Liver (tissue), 9 donors: ENCODE data around the gene ZNF532. TPM values are rescaled to one million over a fixed set of nuclear protein-coding genes. Genes with fewer than 3 reads are reported as not detected.

Source experiments
- DNase-seq: peaks from one replicate; pipeline ENCODE4 v3.0.0-alpha.2; 2017; ENCODE audit warnings: low spot score
- H3K27ac ChIP-seq, 2 donors: one replicate each; pipeline ENCODE4 v1.7.0; 2013; ENCODE audit warnings: inconsistent platforms in 2 of 2, low read length in 2 of 2, control low read depth in 1 of 2, low read depth in 1 of 2, mild to moderate bottlenecking in 1 of 2
- H3K27me3 ChIP-seq, 4 donors: one replicate each; pipeline versions ENCODE4 v1.6.1 to v1.7.0; 2013; ENCODE audit warnings: low read length in 3 of 4, inconsistent platforms in 1 of 4, mild to moderate bottlenecking in 1 of 4, moderate library complexity in 1 of 4; ENCODE audit not compliant: control insufficient read depth in 4 of 4, insufficient read depth in 4 of 4
- H3K36me3 ChIP-seq, 4 donors: one replicate each; pipeline versions ENCODE4 v1.6.1 to v1.7.0; 2013; ENCODE audit warnings: low read length in 3 of 4, mild to moderate bottlenecking in 3 of 4, low read depth in 1 of 4, moderate library complexity in 1 of 4; ENCODE audit not compliant: control insufficient read depth in 4 of 4, insufficient read depth in 3 of 4
- H3K4me1 ChIP-seq, 4 donors: one replicate each; pipeline versions ENCODE4 v1.6.1 to v1.7.0; 2013; ENCODE audit warnings: low read length in 3 of 4, mild to moderate bottlenecking in 3 of 4, moderate library complexity in 1 of 4; ENCODE audit not compliant: control insufficient read depth in 4 of 4, insufficient read depth in 4 of 4
- H3K4me3 ChIP-seq, 3 donors: one replicate each; pipeline versions ENCODE4 v1.6.1 to v1.7.0; 2013; ENCODE audit warnings: low read length in 3 of 3, control low read depth in 1 of 3, low read depth in 1 of 3, mild to moderate bottlenecking in 1 of 3
- H3K9ac ChIP-seq, 2 donors: one replicate each; pipeline ENCODE4 v1.7.0; 2013; ENCODE audit warnings: low read length in 2 of 2, mild to moderate bottlenecking in 2 of 2, moderate library complexity in 2 of 2, control low read depth in 1 of 2, low read depth in 1 of 2
- H3K9me3 ChIP-seq, 4 donors: one replicate each; pipeline versions ENCODE4 v1.6.1 to v1.7.0; 2013; ENCODE audit warnings: low read length in 3 of 4; ENCODE audit not compliant: control insufficient read depth in 4 of 4
- CTCF ChIP-seq: fragments of 150-350 bp; IDR thresholded peaks from 2 replicates; pipeline ENCODE4 v1.5.1; 2017; ENCODE audit warnings: improper control_type of control experiment, low read depth, low read length; ENCODE audit not compliant: missing input control
- EGR1 ChIP-seq, 2 donors: IDR thresholded peaks; 2 replicates each; pipeline ENCODE4 v1.6.1; 2016 to 2018; ENCODE audit warnings: antibody characterized with exemption in 2 of 2, low read depth in 2 of 2
- FOXA1 ChIP-seq: IDR thresholded peaks from 2 replicates; pipeline ENCODE4 v1.6.1; 2016; ENCODE audit warnings: antibody characterized with exemption
- FOXA2 ChIP-seq: IDR thresholded peaks from 2 replicates; pipeline ENCODE4 v1.6.1; 2016; ENCODE audit warnings: antibody characterized with exemption
- HNF4G ChIP-seq: IDR thresholded peaks from 2 replicates; pipeline ENCODE4 v1.6.1; 2016; ENCODE audit warnings: antibody characterized with exemption
- JUND ChIP-seq, 2 donors: IDR thresholded peaks; 2 replicates each; pipeline ENCODE4 v1.6.1; 2016; ENCODE audit warnings: antibody characterized with exemption in 2 of 2
- MAX ChIP-seq: IDR thresholded peaks from 2 replicates; pipeline ENCODE4 v1.6.1; 2016; ENCODE audit warnings: antibody characterized with exemption
- NR2F2 ChIP-seq: IDR thresholded peaks from 2 replicates; pipeline ENCODE4 v1.6.1; 2016; ENCODE audit warnings: antibody characterized with exemption
- RAD21 ChIP-seq, 2 donors: IDR thresholded peaks; 2 replicates each; pipeline ENCODE4 v1.6.1; 2016; ENCODE audit warnings: antibody characterized with exemption in 2 of 2, mild to moderate bottlenecking in 2 of 2
- RXRA ChIP-seq, 2 donors: IDR thresholded peaks; 2 replicates each; pipeline ENCODE4 v1.6.1; 2017 to 2018; ENCODE audit warnings: antibody characterized with exemption in 2 of 2, mild to moderate bottlenecking in 1 of 2
- SP1 ChIP-seq: IDR thresholded peaks from 2 replicates; pipeline ENCODE4 v1.6.1; 2018; ENCODE audit warnings: antibody characterized with exemption, mild to moderate bottlenecking
- TAF1 ChIP-seq: conservative IDR thresholded peaks from 2 replicates; pipeline ENCODE4 v1.6.1; 2016; ENCODE audit warnings: antibody characterized with exemption, mild to moderate bottlenecking
- YY1 ChIP-seq: IDR thresholded peaks from 2 replicates; pipeline ENCODE4 v1.6.1; 2016; ENCODE audit warnings: antibody characterized with exemption, mild to moderate bottlenecking
- ZBTB33 ChIP-seq: IDR thresholded peaks from 2 replicates; pipeline ENCODE4 v1.6.1; 2016; ENCODE audit warnings: antibody characterized with exemption
- WGBS: extraction: QIAGEN DNeasy Blood & Tissue Kit; methylation state at CpG from one replicate; pipeline ENCODE4 v1.1.7; 2013; 5-methylcytosine and 5-hydroxymethylcytosine counted together
- polyA plus RNA-seq, 2 donors: library from polyadenylated mRNA; stranded (reverse) in 1 of 2; unstranded in 1 of 2; fragments of 200-250 nt in 1 of 2; fragments of >200 nt in 1 of 2; fragmentation: Nextera tagmentation in 1 of 2; extraction: Ambion mirVana in 1 of 2; gene quantifications; one replicate each; pipeline versions ENCODE4 v1.2.1 to v1.2.3, GENCODE V29; 2013 to 2015
- total RNA-seq, 2 donors: library from RNA; depleted of rRNA; stranded (reverse); fragments of >200 nt; gene quantifications; one replicate each; pipeline ENCODE4 v1.2.3, GENCODE V29; 2014
- donor health status: healthy.
- donor health status: healthy.
- donor health status: healthy.
- donor health status: healthy.
- donor health status: healthy.

Gene ZNF532
- total and polyA plus RNA-seq, 4 donors: 0.68 to 5.6 (median 2.5) TPM

GRCh38 chr18:58862851-58863538 lies 1.7 kb upstream of the ZNF532 start:
- Histone ChIP-seq H3K4me3 (peak overlapping the region; percentile 10 to 64 (median 42)), H3K4me1 (peaks cover 0 to 11% (median 4%) of the 10 kb centered on the region in 4 donors), H3K9ac (peak overlapping the region; percentile 26 to 36), H3K9me3 (no peaks in the 10 kb centered on the region), H3K27ac (peak overlapping the region; percentile 28 to 70), H3K27me3 (no peaks in the 10 kb centered on the region), H3K36me3 (no peaks in the 10 kb centered on the region)
- DNase-seq: peak; percentile 35
- no peak for TF ChIP-seq ZBTB33
- no peak for TF ChIP-seq MAX
- TF ChIP-seq JUND (IDR thresholded peaks at IDR 0.05): no peak
- no peak for TF ChIP-seq FOXA2
- TF ChIP-seq TAF1: no peak
- TF ChIP-seq YY1: no peak
- TF ChIP-seq HNF4G: no peak
- TF ChIP-seq RAD21 (IDR thresholded peaks at IDR 0.05): no peak
- no peak for TF ChIP-seq SP1
- TF ChIP-seq RXRA (IDR thresholded peaks at IDR 0.05): no peak
- no peak for TF ChIP-seq NR2F2
- TF ChIP-seq EGR1 (IDR thresholded peaks at IDR 0.05; ENCODE audit: low read depth in 2 of 2): no peak
- TF ChIP-seq FOXA1: no peak
- WGBS: 8% methylated on average over 66 of the region's 66 CpGs

GRCh38 chr18:58863539-58864145 lies 1.0 kb upstream of the ZNF532 start:
- H3K9ac ChIP-seq: no peak overlapping the region
- TF ChIP-seq CTCF: no peak
- TF ChIP-seq JUND (IDR thresholded peaks at IDR 0.05): no peak
- TF ChIP-seq NR2F2: no peak
- no peaks in the 10 kb centered on the region for H3K9me3 ChIP-seq
- DNase-seq: peak; percentile 45
- H3K4me3 ChIP-seq: peak overlapping the region in 1 of 3 donors; percentile 64
- H3K36me3 ChIP-seq: peaks cover 0 to 3% (median 0%) of the 10 kb centered on the region in 4 donors
- 20% methylated on average over 72 of the region's 72 CpGs for WGBS
- H3K27ac ChIP-seq: peak overlapping the region; percentile 44 to 52
- no peaks in the 10 kb centered on the region for H3K27me3 ChIP-seq
- H3K4me1 ChIP-seq: peaks cover 0 to 11% (median 4%) of the 10 kb centered on the region in 4 donors
